Neural progenitor cell (in vitro differentiated cells): ENCODE data around the gene PDE9A.

Experiments
- EZH2 ChIP-seq: fragments of 200-600 bp; sonication (generic); IDR thresholded peaks from 2 replicates; pipeline ENCODE4 v1.6.1; 2017; ENCODE audit warnings: antibody characterized with exemption, mild to moderate bottlenecking, moderate library complexity
- EZH2phosphoT487 ChIP-seq: fragments of 200-600 bp; sonication (generic); IDR thresholded peaks from 2 replicates; pipeline ENCODE4 v1.6.1; 2017; ENCODE audit warnings: antibody characterized with exemption
- TF ChIP-seq, protein P1 (sequence below): fragments of 200-600 bp; sonication (generic); IDR thresholded peaks from 2 replicates; pipeline ENCODE4 v1.5.1; 2017; ENCODE audit warnings: antibody characterized with exemption, mild to moderate bottlenecking

DNA sequence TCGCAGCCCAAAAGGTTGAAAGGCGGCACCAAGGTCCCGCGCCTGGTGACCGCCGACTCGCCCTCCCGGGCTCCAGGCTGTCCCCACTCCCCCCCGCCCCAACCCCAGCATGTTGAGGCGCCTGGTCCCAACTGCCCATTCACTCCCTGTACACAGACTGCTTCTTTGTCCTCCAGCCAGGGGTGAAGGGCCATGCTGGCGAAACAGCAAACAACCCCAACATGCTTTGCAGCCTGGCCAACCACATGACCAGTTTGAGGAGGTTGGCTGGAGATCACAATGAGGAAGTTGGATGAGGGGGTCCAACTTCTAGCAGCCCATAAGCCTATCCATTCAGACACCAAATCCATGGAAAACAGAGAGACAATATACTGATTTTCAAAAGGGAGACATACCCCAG, 13.5 kb downstream of the PDE9A start:
- TF ChIP-seq, protein P1, sequence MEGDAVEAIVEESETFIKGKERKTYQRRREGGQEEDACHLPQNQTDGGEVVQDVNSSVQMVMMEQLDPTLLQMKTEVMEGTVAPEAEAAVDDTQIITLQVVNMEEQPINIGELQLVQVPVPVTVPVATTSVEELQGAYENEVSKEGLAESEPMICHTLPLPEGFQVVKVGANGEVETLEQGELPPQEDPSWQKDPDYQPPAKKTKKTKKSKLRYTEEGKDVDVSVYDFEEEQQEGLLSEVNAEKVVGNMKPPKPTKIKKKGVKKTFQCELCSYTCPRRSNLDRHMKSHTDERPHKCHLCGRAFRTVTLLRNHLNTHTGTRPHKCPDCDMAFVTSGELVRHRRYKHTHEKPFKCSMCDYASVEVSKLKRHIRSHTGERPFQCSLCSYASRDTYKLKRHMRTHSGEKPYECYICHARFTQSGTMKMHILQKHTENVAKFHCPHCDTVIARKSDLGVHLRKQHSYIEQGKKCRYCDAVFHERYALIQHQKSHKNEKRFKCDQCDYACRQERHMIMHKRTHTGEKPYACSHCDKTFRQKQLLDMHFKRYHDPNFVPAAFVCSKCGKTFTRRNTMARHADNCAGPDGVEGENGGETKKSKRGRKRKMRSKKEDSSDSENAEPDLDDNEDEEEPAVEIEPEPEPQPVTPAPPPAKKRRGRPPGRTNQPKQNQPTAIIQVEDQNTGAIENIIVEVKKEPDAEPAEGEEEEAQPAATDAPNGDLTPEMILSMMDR = no peak
- no peak for TF ChIP-seq EZH2
- TF ChIP-seq EZH2phosphoT487 = no peak
